NCI-H226 (cell line): ENCODE data around the gene RPL29.
"Not testable (repeated sequence)": the region's sequence is repeated elsewhere in the genome, so short reads cannot be mapped to it uniquely, and the experiment has no call there.

Experiments used
- DNase-seq: peaks from one replicate; pipeline ENCODE4 v3.0.0-alpha.2; 2015

The RPL29 gene

GRCh38 chr3:52004906-52005395, 9.3 kb upstream of the RPL29 start:
- no peak for DNase-seq

- no peak for DNase-seq
Measured at GRCh38 chr3:52004163-52004787, 8.6 kb upstream of the RPL29 start.

GRCh38 chr3:52002748-52003147, 7.1 kb upstream of the RPL29 start:
- DNase-seq: no peak

- DNase-seq: peak; percentile 33
Measured at GRCh38 chr3:52001443-52001974, 5.8 kb upstream of the RPL29 start.

GRCh38 chr3:51999846-52000245, 4.2 kb upstream of the RPL29 start:
- DNase-seq: no peak

- DNase-seq: no peak
Measured at GRCh38 chr3:51998774-51999173, 3.1 kb upstream of the RPL29 start.

- peak; percentile 84 for DNase-seq
Measured at GRCh38 chr3:51997935-51998596, 2.4 kb upstream of the RPL29 start.

- no peak for DNase-seq
Measured at GRCh38 chr3:51997172-51997571, 1.5 kb upstream of the RPL29 start.

- no peak for DNase-seq
Measured at GRCh38 chr3:51994530-51994929, 1.2 kb downstream of the RPL29 start.

GRCh38 chr3:51993657-51994056, 2.0 kb downstream of the RPL29 start:
- DNase-seq: not testable (repeated sequence)

GRCh38 chr3:51992017-51992682, 3.5 kb downstream of the RPL29 start:
- no peak for DNase-seq

- DNase-seq: not testable (repeated sequence)
Measured at GRCh38 chr3:51990501-51990971, 5.2 kb downstream of the RPL29 start.

GRCh38 chr3:51988286-51989146, 7.2 kb downstream of the RPL29 start:
- DNase-seq: no peak

- no peak for DNase-seq
Measured at GRCh38 chr3:51987568-51987967, 8.1 kb downstream of the RPL29 start.

GRCh38 chr3:51986010-51986947, 9.4 kb downstream of the RPL29 start:
- no peak for DNase-seq

GRCh38 chr3:51985063-51985462, 10.6 kb downstream of the RPL29 start:
- no peak for DNase-seq

- DNase-seq: no peak
Measured at GRCh38 chr3:51984269-51984647, 11.4 kb downstream of the RPL29 start.

- DNase-seq: no peak
Measured at GRCh38 chr3:51983578-51984268, 12.0 kb downstream of the RPL29 start.

- DNase-seq: peak; percentile 93
Measured at GRCh38 chr3:51982838-51983577, 12.7 kb downstream of the RPL29 start, which contains the start of gene ACY1. Gene ACY1, plus strand, starts transcription at chr3:51983535. Its CDS starts 530 bp downstream, at chr3:51984065.

- peak; percentile 39 for DNase-seq
Measured at GRCh38 chr3:51982352-51982837, 13.3 kb downstream of the RPL29 start.
